HEK293 (cell line): ENCODE results near the gene MAP3K12.

ENCODE experiments used
- CTCF ChIP-seq: fragments of 450-650 bp; formaldehyde crosslinking; IDR thresholded peaks from 2 replicates; pipeline ENCODE4 v1.5.1; 2016; ENCODE audit warnings: missing biosample characterization, missing genetic modification characterization
- HOXC10 ChIP-seq: sonication (generic); formaldehyde crosslinking; IDR thresholded peaks from 2 replicates; pipeline ENCODE4 v1.8.1; 2023; ENCODE audit warnings: mild to moderate bottlenecking, missing genetic modification reagents
- HOXD13 ChIP-seq: sonication (generic); formaldehyde crosslinking; IDR thresholded peaks from 2 replicates; pipeline ENCODE4 v1.8.0; 2022; ENCODE audit warnings: missing genetic modification reagents, borderline replicate concordance
- KLF1 ChIP-seq: fragments of 450-650 bp; formaldehyde crosslinking; IDR thresholded peaks from 2 replicates; pipeline ENCODE4 v1.5.1; 2016; ENCODE audit warnings: missing biosample characterization, missing genetic modification characterization
- MEIS1 ChIP-seq: sonication (generic); formaldehyde crosslinking; IDR thresholded peaks from 2 replicates; pipeline ENCODE4 v1.8.1; 2022; ENCODE audit warnings: missing genetic modification reagents, mild to moderate bottlenecking, borderline replicate concordance
- PRDM10 ChIP-seq: fragments of 450-650 bp; formaldehyde crosslinking; IDR thresholded peaks from 2 replicates; pipeline ENCODE4 v1.5.1; 2016; ENCODE audit warnings: missing biosample characterization, missing genetic modification characterization
- PRDM4 ChIP-seq: fragments of 450-650 bp; formaldehyde crosslinking; IDR thresholded peaks from 2 replicates; pipeline ENCODE4 v1.5.1; 2017; ENCODE audit warnings: missing biosample characterization, missing genetic modification characterization
- REST ChIP-seq: fragments of 450-650 bp; formaldehyde crosslinking; IDR thresholded peaks from 2 replicates; pipeline ENCODE4 v1.5.1; 2016; ENCODE audit warnings: missing biosample characterization, missing genetic modification characterization
- TSHZ1 ChIP-seq: fragments of 450-650 bp; formaldehyde crosslinking; IDR thresholded peaks from 2 replicates; pipeline ENCODE4 v1.5.1; 2016; ENCODE audit warnings: missing biosample characterization, missing genetic modification characterization, borderline replicate concordance
- ZBTB48 ChIP-seq: fragments of 450-650 bp; formaldehyde crosslinking; IDR thresholded peaks from 2 replicates; pipeline ENCODE4 v1.5.1; 2016; ENCODE audit warnings: missing biosample characterization, missing genetic modification characterization
- ZNF148 ChIP-seq: fragments of 450-650 bp; formaldehyde crosslinking; IDR thresholded peaks from 2 replicates; pipeline ENCODE4 v1.5.0; 2017; ENCODE audit warnings: missing biosample characterization, missing genetic modification characterization, borderline replicate concordance
- ZNF266 ChIP-seq: fragments of 450-650 bp; formaldehyde crosslinking; IDR thresholded peaks from 2 replicates; pipeline ENCODE4 v1.5.1; 2016; ENCODE audit warnings: missing biosample characterization, missing genetic modification characterization, low read depth
- ZNF510 ChIP-seq: fragments of 450-650 bp; formaldehyde crosslinking; IDR thresholded peaks from 2 replicates; pipeline ENCODE4 v1.5.1; 2018; ENCODE audit warnings: mild to moderate bottlenecking, missing genetic modification characterization, missing biosample characterization; ENCODE audit not compliant: insufficient replicate concordance
- ZNF514 ChIP-seq: fragments of 450-650 bp; formaldehyde crosslinking; IDR thresholded peaks from 2 replicates; pipeline ENCODE4 v1.5.1; 2016; ENCODE audit warnings: missing biosample characterization, missing genetic modification characterization
- ZNF555 ChIP-seq: fragments of 450-650 bp; formaldehyde crosslinking; conservative IDR thresholded peaks from 2 replicates; pipeline ENCODE4 v1.5.1; 2017; ENCODE audit warnings: missing biosample characterization, mild to moderate bottlenecking, missing genetic modification characterization, inconsistent platforms
- ZNF560 ChIP-seq: fragments of 450-650 bp; formaldehyde crosslinking; IDR thresholded peaks from 2 replicates; pipeline ENCODE4 v1.5.1; 2017; ENCODE audit warnings: missing biosample characterization, missing genetic modification characterization, borderline replicate concordance
- ZNF776 ChIP-seq: fragments of 450-650 bp; formaldehyde crosslinking; IDR thresholded peaks from 2 replicates; pipeline ENCODE4 v1.5.0; 2017; ENCODE audit warnings: missing biosample characterization, missing genetic modification characterization, borderline replicate concordance
- ZNF777 ChIP-seq: fragments of 450-650 bp; formaldehyde crosslinking; IDR thresholded peaks from 2 replicates; pipeline ENCODE4 v1.5.1; 2017; ENCODE audit warnings: missing biosample characterization, missing genetic modification characterization, borderline replicate concordance

MAP3K12 gene

GRCh38 chr12:53499266-53500141 lies at the start of gene MAP3K12 (continued):
- TF ChIP-seq ZNF148 (tag by site-specific recombination), result no peak
- no peak for TF ChIP-seq HOXD13 (CRISPR knock-in tag)
- no peak for TF ChIP-seq ZNF555 (tag by site-specific recombination)
- no peak for TF ChIP-seq ZNF266
- peak; percentile 60; the same call in 1 of the 2 replicates for TF ChIP-seq TSHZ1 (tag by site-specific recombination)
- no peak for TF ChIP-seq ZNF776
- TF ChIP-seq PRDM10 (tag by site-specific recombination), result peak; percentile 86
- TF ChIP-seq REST (tag by site-specific recombination), result no peak
- no peak for TF ChIP-seq MEIS1
- no peak for TF ChIP-seq ZNF510
- peak; percentile 98 for TF ChIP-seq ZNF777 (tag by site-specific recombination)
- TF ChIP-seq CTCF (tag by site-specific recombination), result peak; percentile 47
- TF ChIP-seq HOXC10 (CRISPR knock-in tag), result no peak
- no peak for TF ChIP-seq ZNF514 (tag by site-specific recombination)
- TF ChIP-seq KLF1 (tag by site-specific recombination), result 0 out of 2 replicates have a peak, but pooled peaks have one; percentile 8
- no peak for TF ChIP-seq ZNF560
- no peak for TF ChIP-seq PRDM4 (tag by site-specific recombination)
- peak; percentile 61; the same call in 1 of the 2 replicates for TF ChIP-seq ZBTB48 (tag by site-specific recombination)
